H9 (cell line): ENCODE measurements around the gene HTRA3. TPM values are rescaled to one million over a fixed set of nuclear protein-coding genes. Genes with fewer than 3 reads are reported as not detected.
A peak's percentile ranks its signal among the peaks of the same experiment; 100 is the strongest.

Experiments used
- DNase-seq: peaks from one replicate; pipeline ENCODE4 v3.0.0-alpha.2; 2017
- H2AFZ ChIP-seq: one replicate; pipeline ENCODE4 v1.6.1; 2013; ENCODE audit warnings: mild to moderate bottlenecking, low read length, control low read depth, moderate library complexity
- H2AK5ac ChIP-seq: 2 replicates; pipeline ENCODE4 v1.6.1; 2013; ENCODE audit warnings: low read length, control low read depth, mixed read lengths; ENCODE audit not compliant: insufficient read length
- H2BK120ac ChIP-seq: one replicate; pipeline ENCODE4 v1.6.1; 2013; ENCODE audit warnings: low read depth, mild to moderate bottlenecking, low read length, control low read depth, inconsistent platforms; ENCODE audit not compliant: poor library complexity, severe bottlenecking
- H2BK12ac ChIP-seq: 2 replicates; pipeline ENCODE4 v1.6.1; 2013; ENCODE audit warnings: low read length, control low read depth, mixed read lengths, low read depth; ENCODE audit not compliant: insufficient read length
- H2BK15ac ChIP-seq: 2 replicates; pipeline ENCODE4 v1.6.1; 2013; ENCODE audit warnings: low read depth, low read length, control low read depth
- H2BK20ac ChIP-seq: one replicate; pipeline ENCODE4 v1.6.1; 2013; ENCODE audit warnings: low read depth, mild to moderate bottlenecking, low read length, control low read depth, inconsistent platforms; ENCODE audit not compliant: poor library complexity, severe bottlenecking
- H2BK5ac ChIP-seq: 2 replicates; pipeline ENCODE4 v1.6.1; 2013; ENCODE audit warnings: low read length, control low read depth, mixed read lengths; ENCODE audit not compliant: insufficient read length
- H3K14ac ChIP-seq: 2 replicates; pipeline ENCODE4 v1.6.1; 2013; ENCODE audit warnings: low read length, control low read depth; ENCODE audit not compliant: insufficient read depth
- H3K18ac ChIP-seq: 2 replicates; pipeline ENCODE4 v1.6.1; 2013; ENCODE audit warnings: low read depth, mild to moderate bottlenecking, mixed read lengths, low read length, control low read depth; ENCODE audit not compliant: insufficient read length
- H3K23ac ChIP-seq: 2 replicates; pipeline ENCODE4 v1.6.1; 2013; ENCODE audit warnings: low read length, control low read depth, mixed read lengths, low read depth; ENCODE audit not compliant: insufficient read length
- H3K23me2 ChIP-seq: 2 replicates; pipeline ENCODE4 v1.6.1; 2013; ENCODE audit warnings: low read depth, mild to moderate bottlenecking, mixed read lengths, low read length, control low read depth; ENCODE audit not compliant: insufficient read length, poor library complexity, severe bottlenecking
- H3K27ac ChIP-seq: 2 replicates; pipeline ENCODE4 v1.5.1; 2013; ENCODE audit warnings: low read length, control low read depth, mixed read lengths, low read depth; ENCODE audit not compliant: insufficient read length
- H3K27me3 ChIP-seq: 2 replicates; pipeline ENCODE4 v1.6.1; 2013; ENCODE audit warnings: low read length, control low read depth, inconsistent platforms; ENCODE audit not compliant: insufficient read depth
- H3K4ac ChIP-seq: 2 replicates; pipeline ENCODE4 v1.6.1; 2013; ENCODE audit warnings: low read depth, mild to moderate bottlenecking, control low read depth, inconsistent platforms, low read length, moderate library complexity
- H3K4me1 ChIP-seq: 2 replicates; pipeline ENCODE4 v1.6.1; 2013; ENCODE audit warnings: low read length, control low read depth, inconsistent platforms; ENCODE audit not compliant: insufficient read depth
- H3K4me2 ChIP-seq: 2 replicates; pipeline ENCODE4 v1.6.1; 2013; ENCODE audit warnings: low read length, control low read depth, mixed read lengths; ENCODE audit not compliant: insufficient read length, insufficient read depth
- H3K56ac ChIP-seq: 2 replicates; pipeline ENCODE4 v1.6.1; 2013; ENCODE audit warnings: low read depth, mild to moderate bottlenecking, mixed read lengths, low read length, control low read depth; ENCODE audit not compliant: insufficient read length
- H3K79me1 ChIP-seq: 2 replicates; pipeline ENCODE4 v1.6.1; 2013; ENCODE audit warnings: low read depth, mild to moderate bottlenecking, moderate library complexity, low read length, control low read depth, inconsistent platforms; ENCODE audit not compliant: insufficient read depth, poor library complexity, severe bottlenecking
- H3K79me2 ChIP-seq: 2 replicates; pipeline ENCODE4 v1.6.1; 2013; ENCODE audit warnings: low read length, control low read depth, inconsistent platforms; ENCODE audit not compliant: insufficient read depth
- H3K9ac ChIP-seq: 2 replicates; pipeline ENCODE4 v1.6.1; 2013; ENCODE audit warnings: low read length, control low read depth, mixed read lengths; ENCODE audit not compliant: insufficient read length; ENCODE audit errors: extremely low read depth
- H3K9me3 ChIP-seq: one replicate; pipeline ENCODE4 v1.6.1; 2013; ENCODE audit warnings: low read depth, low read length, inconsistent platforms; ENCODE audit not compliant: control insufficient read depth
- H3T11ph ChIP-seq: one replicate; pipeline ENCODE4 v1.6.1; 2013; ENCODE audit warnings: mild to moderate bottlenecking, low read length, control low read depth, inconsistent platforms
- H4K20me1 ChIP-seq: one replicate; pipeline ENCODE4 v1.6.1; 2013; ENCODE audit not compliant: control insufficient read depth, insufficient read length, insufficient read depth
- H4K5ac ChIP-seq: 2 replicates; pipeline ENCODE4 v1.6.1; 2013; ENCODE audit warnings: low read depth, mild to moderate bottlenecking, mixed read lengths, low read length, control low read depth; ENCODE audit not compliant: insufficient read length
- H4K8ac ChIP-seq: replicated peaks from 2 replicates; pipeline ENCODE4 v1.6.1; 2013; ENCODE audit warnings: low read length, control low read depth, mixed read lengths, low read depth; ENCODE audit not compliant: insufficient read length
- H4K91ac ChIP-seq: 2 replicates; pipeline ENCODE4 v1.6.1; 2013; ENCODE audit warnings: low read depth, mild to moderate bottlenecking, moderate library complexity, mixed read lengths, low read length, control low read depth; ENCODE audit not compliant: insufficient read length
- H3K27ac Mint-ChIP-seq, 3 experiments: 2 replicates in 2 of 3; 3 replicates in 1 of 3; pipeline ENCODE4 v1.8.0; 2020 to 2021; ENCODE audit warnings: mixed read lengths in 3 of 3, mild to moderate bottlenecking in 1 of 3, moderate library complexity in 1 of 3
- H3K27me3 Mint-ChIP-seq: 2 replicates; pipeline ENCODE4 v1.8.0; 2021; ENCODE audit warnings: low read depth, mild to moderate bottlenecking, moderate library complexity, mixed read lengths
- H3K36me3 Mint-ChIP-seq, 3 experiments: 2 replicates in 2 of 3; 3 replicates in 1 of 3; pipeline ENCODE4 v1.8.0; 2020 to 2021; ENCODE audit warnings: low read depth in 3 of 3, mixed read lengths in 3 of 3; ENCODE audit not compliant: insufficient read depth in 1 of 3
- H3K4me1 Mint-ChIP-seq, 2 experiments: 2 replicates each; pipeline ENCODE4 v1.8.0; 2020; ENCODE audit warnings: mixed read lengths in 2 of 2
- H3K4me3 Mint-ChIP-seq, 2 experiments: 2 replicates in 1 of 2; 3 replicates in 1 of 2; pipeline ENCODE4 v1.8.0; 2020 to 2021; ENCODE audit warnings: mild to moderate bottlenecking in 2 of 2, mixed read lengths in 2 of 2, moderate library complexity in 1 of 2
- H3K9me3 Mint-ChIP-seq, 2 experiments: 2 replicates in 1 of 2; 3 replicates in 1 of 2; pipeline ENCODE4 v1.8.0; 2020; ENCODE audit warnings: mild to moderate bottlenecking in 2 of 2, mixed read lengths in 2 of 2, moderate library complexity in 1 of 2
- CTCF ChIP-seq: fragments of 200-600 bp; sonication (generic); conservative IDR thresholded peaks from 3 replicates; pipeline ENCODE4 v1.8.0; 2021; ENCODE audit warnings: antibody characterized with exemption, mild to moderate bottlenecking
- WGBS: extraction: QIAGEN DNeasy Blood & Tissue Kit; methylation state at CpG from one replicate; pipeline ENCODE4 v1.1.7; 2013; ENCODE audit warnings: missing lambda C conversion rate, low lambda C conversion rate, mixed read lengths; ENCODE audit not compliant: insufficient read length; ENCODE audit errors: extremely low coverage; 5-methylcytosine and 5-hydroxymethylcytosine counted together
- total RNA-seq: library from RNA; stranded (reverse); gene quantifications from 2 replicates; pipeline ENCODE4 v1.2.1, GENCODE V29; 2021

Gene HTRA3
- total RNA-seq, 1 experiment from 2014 or later, result 3.0 TPM

- Histone ChIP-seq H3K56ac (no peak overlapping the region), H2BK5ac (no peak overlapping the region), H3K18ac (no peak overlapping the region), H3K9ac (no peak overlapping the region), H3T11ph (no peak overlapping the region), H2AK5ac (no peak overlapping the region), H2BK12ac (no peak overlapping the region), H3K79me2 (no peaks in the 10 kb centered on the region), H3K14ac (no peak overlapping the region), H3K4ac (no peak overlapping the region), H2BK20ac (no peak overlapping the region), H3K23me2 (no peaks in the 10 kb centered on the region), H3K27me3 (no peaks in the 10 kb centered on the region), H4K20me1 (no peaks in the 10 kb centered on the region), H2BK120ac (no peak overlapping the region), H3K4me1 (no peaks in the 10 kb centered on the region), H3K9me3 (no peaks in the 10 kb centered on the region), H3K79me1 (no peaks in the 10 kb centered on the region), H4K8ac (no peak overlapping the region), H4K5ac (no peak overlapping the region), H3K27ac (no peak overlapping the region), H2AFZ (no peak overlapping the region), H3K23ac (no peak overlapping the region), H2BK15ac (no peak overlapping the region), H4K91ac (no peak overlapping the region), H3K4me2 (no peak overlapping the region)
- peaks cover 4 to 7% of the 10 kb centered on the region in 2 experiments for H3K4me1 Mint-ChIP-seq
- peaks cover 30% of the 10 kb centered on the region for H3K27me3 Mint-ChIP-seq
- no peaks in the 10 kb centered on the region; a peak in 1 of 7 replicates for H3K36me3 Mint-ChIP-seq
- H3K9me3 Mint-ChIP-seq, result no peaks in the 10 kb centered on the region
- no peak for TF ChIP-seq CTCF
- no CpG with 5 or more reads among the region's 11 CpGs for WGBS
- no peak for DNase-seq
- H3K27ac Mint-ChIP-seq, result peak overlapping the region in 1 of 3 experiments; percentile 22; a peak in 1 of 7 replicates
- no peak overlapping the region for H3K4me3 Mint-ChIP-seq
Measured at GRCh38 chr4:8343967-8344331, 74.4 kb downstream of the HTRA3 start.
